GM18867 (cell line): Measurements from ENCODE around the gene SLCO2A1.

Experiments used
- ATAC-seq: cut with Tn5 transposase; IDR thresholded peaks from one replicate; pipeline ENCODE4 v1.9.1; 2021; ENCODE audit warnings: mild to moderate bottlenecking, moderate library complexity; ENCODE audit not compliant: unreplicated experiment

Gene SLCO2A1

GRCh38 chr3:134035836-134036235 lies 6.1 kb upstream of the SLCO2A1 start:
- no peak for ATAC-seq

- ATAC-seq = no peak
These were observed 4.5 kb upstream of the SLCO2A1 start for GRCh38 chr3:134034005-134034785.

DNA sequence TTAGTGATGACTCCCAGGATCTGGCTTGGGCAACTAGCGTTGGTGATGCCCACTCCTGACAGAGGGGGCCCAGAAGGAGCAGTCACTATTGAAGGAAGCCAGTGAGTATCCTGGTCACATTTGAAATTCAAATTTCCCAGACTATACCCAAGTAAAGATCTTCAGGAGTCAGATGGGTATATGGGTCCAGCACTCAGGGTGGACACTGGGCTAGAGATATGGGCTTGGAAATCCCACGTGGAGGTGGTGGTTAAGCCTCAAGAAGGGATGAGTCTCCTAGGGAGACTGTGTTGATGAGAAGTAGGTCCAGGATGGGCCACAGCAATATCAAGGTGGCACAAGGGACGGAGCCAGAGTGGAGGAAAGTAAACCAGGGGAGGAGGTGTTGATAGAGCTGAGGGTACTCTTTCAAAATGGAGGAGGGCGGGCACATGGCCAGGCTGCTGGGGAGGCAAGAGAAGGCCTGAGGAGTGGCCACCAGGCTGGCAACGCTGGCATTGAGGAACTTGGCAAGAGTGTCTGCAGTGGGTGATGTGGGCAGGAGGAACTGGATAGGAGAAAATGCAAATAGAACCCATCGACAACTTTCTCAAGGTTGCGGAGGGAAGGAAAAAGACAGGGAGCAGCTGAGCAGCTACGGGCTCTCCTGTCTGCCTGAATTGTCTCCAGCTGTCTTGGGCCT lies 3.7 kb upstream of the SLCO2A1 start:
- ATAC-seq = no peak

DNA sequence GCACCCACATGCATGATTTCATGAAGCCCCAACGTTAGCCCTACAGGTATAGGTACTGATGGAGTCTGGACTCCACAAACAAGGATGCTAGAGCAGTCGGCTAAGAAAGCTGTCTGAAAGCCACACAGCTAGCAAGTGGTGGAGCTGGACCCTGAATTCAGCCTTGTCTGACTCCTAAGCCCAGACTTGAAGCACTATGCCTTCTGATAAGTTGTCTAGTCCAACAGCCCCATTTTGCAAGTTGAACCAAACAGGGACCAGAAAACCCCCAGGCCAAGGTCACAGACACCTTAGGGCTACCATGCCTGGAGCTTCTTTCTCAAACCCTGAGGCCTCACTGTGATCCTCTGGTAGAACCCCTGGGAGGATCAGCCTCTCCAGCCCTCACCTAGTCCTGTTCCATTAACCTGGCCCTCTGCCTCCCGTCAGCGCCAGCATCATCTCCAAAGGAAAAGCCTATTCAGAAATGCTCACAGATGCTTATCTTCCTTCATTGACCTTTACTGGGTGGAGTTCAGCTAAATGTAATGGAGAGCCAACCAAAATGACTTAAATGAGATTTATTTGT lies 1.7 kb upstream of the SLCO2A1 start:
- ATAC-seq = no peak

GRCh38 chr3:134030379-134031347 lies 938 bp upstream of the SLCO2A1 start:
- no peak for ATAC-seq

DNA sequence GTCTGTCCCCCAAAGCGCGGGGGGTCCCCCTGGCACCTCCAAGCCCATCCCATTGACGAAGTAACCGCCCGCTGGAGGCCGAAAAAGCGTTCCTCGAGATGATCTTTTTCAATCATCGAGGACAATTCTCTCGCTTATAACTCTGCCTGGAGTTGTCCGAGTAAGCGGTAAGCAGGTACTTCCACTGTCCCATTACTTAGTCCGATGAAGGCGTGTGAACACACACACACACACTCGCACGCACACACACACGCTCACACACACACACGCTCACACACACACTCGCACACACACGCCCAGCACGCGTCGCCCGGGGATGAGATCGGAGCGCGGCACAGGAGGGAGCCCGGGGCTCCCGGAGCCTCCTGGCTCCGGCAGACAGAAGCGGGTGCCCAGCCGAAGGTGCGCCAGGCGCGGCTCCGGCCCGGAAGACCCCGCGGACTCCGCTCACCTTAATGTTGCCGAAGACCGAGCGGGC lies 430 bp downstream of the SLCO2A1 start:
- no peak for ATAC-seq

DNA sequence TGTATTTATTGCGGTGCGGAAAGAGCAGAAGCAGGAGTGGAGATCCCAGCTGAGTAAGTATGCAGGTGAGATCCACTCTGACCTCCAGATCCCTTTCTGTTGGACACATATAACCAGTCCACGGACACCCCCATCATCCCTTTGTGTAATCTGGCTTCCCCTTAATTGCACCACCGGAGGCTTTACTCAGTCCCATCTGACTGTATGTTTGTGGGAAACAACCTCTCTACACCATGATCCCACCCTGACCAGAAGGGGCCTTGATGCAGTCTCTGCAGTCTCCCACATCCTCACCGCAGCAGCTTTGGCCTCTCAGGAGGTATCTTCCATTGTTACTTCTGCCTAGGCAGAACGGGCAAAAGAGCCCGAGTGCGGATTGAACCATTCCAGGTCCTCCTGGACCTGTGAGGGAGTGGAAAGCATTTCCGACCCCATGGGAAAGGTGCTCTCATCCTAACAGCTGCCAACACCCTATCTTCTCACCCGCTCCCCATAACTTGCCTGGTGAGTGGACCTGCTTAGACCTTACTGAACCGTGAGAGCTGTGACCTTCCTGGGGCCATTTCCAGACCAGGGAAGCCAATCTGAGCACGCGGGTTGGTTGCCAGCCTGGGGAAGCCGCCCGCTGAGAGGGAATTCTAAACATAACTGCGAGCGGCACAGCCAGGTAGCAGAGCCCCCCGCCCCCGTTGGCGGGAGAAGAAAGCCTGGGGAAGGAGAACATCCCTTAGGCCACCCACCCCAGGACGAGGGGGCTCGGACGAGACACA lies 1.1 kb downstream of the SLCO2A1 start:
- no peak for ATAC-seq

DNA sequence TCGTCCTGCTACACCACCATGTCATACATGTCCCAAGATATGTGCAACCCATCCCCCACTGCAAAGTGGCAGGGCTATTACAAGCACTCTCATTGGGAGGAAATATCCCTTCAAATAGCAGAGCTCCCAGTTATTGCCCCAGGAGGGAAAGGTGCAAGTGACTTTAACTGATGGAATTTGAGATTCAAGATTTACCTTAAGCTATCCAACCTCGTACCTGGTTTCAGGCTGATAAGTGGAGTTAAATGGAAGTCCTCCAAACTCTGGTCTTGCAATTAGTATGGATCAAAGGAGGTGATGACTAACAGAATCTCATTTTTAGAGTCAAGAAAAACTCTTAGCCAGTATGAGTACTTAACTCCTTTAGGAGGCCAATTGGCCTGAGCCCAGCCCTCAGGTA lies 2.1 kb downstream of the SLCO2A1 start:
- ATAC-seq = no peak

- no peak for ATAC-seq
These were observed 9.5 kb downstream of the SLCO2A1 start for GRCh38 chr3:134020135-134020680.

GRCh38 chr3:134018850-134019249 lies 10.9 kb downstream of the SLCO2A1 start:
- ATAC-seq = no peak

DNA sequence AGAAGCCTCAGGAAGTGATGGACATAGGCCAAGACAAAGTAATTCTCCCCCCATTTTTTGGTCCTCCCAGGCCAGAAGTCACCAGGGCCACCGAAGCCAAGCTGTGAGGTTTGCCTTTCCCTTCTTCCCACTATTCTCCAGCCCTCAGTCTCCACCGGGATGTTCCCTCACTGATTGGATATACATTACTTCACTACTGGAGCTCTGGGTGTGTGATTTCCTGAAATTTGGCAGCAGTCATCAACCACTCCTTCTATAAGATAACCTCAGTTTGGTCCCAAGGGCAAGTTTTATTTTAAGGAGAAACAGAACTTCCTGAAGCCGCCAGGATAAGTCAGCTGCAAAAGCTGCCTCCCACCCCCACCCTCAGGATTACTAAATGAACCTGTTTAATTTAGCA lies 11.3 kb downstream of the SLCO2A1 start:
- no peak for ATAC-seq

DNA sequence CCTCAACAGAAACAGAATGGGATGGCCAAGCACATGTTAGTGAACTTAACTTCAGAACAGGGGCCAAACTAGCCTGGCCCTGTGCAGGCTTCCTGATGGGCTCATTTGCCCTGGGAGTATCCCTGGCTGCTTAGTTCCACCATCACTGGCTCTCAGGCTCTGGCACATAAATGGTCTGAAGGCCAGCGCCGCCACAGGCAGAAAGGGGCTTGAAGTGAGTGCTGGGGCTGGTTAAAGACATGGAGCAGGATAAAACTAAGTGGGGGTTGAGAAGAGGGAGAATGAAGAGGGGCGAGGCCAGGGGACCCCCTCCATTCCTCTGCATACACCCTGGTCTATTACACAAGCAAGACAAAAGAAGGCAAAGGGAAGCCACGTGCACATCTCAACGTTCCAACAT lies 12.2 kb downstream of the SLCO2A1 start:
- ATAC-seq = no peak

- no peak for ATAC-seq
These were observed 15.5 kb downstream of the SLCO2A1 start for GRCh38 chr3:134014270-134014669.

DNA sequence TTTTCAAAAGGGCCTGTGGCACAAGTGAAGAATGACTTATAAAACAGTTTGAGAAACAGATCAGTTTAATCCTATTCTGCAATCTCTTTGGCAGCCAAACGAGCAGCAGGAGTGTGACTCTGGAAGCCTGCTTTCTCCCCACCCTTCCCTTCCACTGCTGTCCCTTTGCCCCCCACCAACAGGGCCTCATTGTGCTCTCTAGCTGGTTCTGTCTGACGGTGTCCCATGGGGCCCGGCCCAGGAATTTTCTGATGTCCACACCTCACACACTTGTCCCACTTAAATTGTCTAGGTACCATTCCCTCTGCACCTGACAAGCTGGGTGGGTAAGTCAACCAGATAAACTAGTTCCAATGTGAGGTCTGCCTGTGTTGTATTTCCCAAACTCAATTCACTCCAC lies 16.4 kb downstream of the SLCO2A1 start:
- no peak for ATAC-seq

- ATAC-seq = no peak
These were observed 20.3 kb downstream of the SLCO2A1 start for GRCh38 chr3:134009345-134010000.

GRCh38 chr3:134008630-134009156 lies 21.0 kb downstream of the SLCO2A1 start:
- no peak for ATAC-seq

DNA sequence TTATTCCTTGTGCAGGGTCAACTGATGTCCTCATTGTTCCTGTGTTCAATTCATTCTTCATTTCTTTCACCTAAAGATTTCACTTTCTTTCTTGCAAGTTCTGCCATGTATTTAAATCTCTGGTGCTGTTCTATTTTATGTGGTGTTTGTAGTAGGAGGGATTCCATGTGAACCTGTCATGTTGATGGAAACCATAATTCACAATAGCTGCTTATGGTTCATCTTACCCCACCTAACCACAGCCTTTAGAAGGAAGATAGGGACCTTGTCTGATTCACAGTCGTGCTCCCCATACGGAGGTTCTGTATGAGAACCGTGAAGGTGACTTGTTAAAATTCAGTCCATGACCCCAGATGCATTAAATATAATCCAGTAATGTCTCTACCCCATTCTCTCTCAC lies 21.9 kb downstream of the SLCO2A1 start:
- no peak for ATAC-seq

DNA sequence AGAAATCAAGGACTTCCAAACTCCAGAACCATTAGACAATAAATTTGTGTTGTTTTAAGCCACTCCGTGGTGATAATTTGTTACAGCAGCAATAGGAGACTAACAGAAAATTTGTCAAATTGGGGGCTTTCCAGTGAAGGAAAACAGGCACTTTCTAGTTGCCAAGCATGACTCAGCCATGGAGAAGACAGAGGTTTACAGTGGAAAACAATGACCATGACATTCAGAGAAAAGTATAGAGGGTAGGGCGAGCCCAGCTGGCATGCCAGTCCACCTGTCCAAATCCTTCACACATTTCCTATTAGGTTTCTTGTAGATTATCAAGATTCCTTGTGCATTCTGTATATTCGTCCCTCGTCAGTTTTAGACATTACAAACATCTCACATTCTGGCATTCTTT lies 24.9 kb downstream of the SLCO2A1 start:
- no peak for ATAC-seq

GRCh38 chr3:134003066-134003465 lies 26.7 kb downstream of the SLCO2A1 start:
- ATAC-seq = no peak
